IgD-negative memory B cell (primary cell): ENCODE data around the gene LINGO3. TPM values are rescaled to one million over a fixed set of nuclear protein-coding genes. Genes with fewer than 3 reads are reported as not detected.

ENCODE experiments used
- H3K27ac Mint-ChIP-seq, 3 donors: one replicate each; pipeline ENCODE4 v1.8.0; 2020 to 2022; ENCODE audit warnings: mild to moderate bottlenecking in 3 of 3, mixed read lengths in 3 of 3, moderate library complexity in 1 of 3
- H3K27me3 Mint-ChIP-seq: one replicate; pipeline ENCODE4 v1.8.0; 2021; ENCODE audit warnings: mixed read lengths
- H3K36me3 Mint-ChIP-seq: one replicate; pipeline ENCODE4 v1.8.0; 2020; ENCODE audit warnings: mild to moderate bottlenecking, mixed read lengths
- H3K4me1 Mint-ChIP-seq, 3 donors: one replicate each; pipeline ENCODE4 v1.8.0; 2020 to 2022; ENCODE audit warnings: mixed read lengths in 3 of 3, mild to moderate bottlenecking in 1 of 3
- H3K4me3 Mint-ChIP-seq, 4 donors: one replicate each; pipeline ENCODE4 v1.8.0; 2020 to 2022; ENCODE audit warnings: mild to moderate bottlenecking in 4 of 4, mixed read lengths in 4 of 4, moderate library complexity in 3 of 4
- H3K9me3 Mint-ChIP-seq, 3 donors: one replicate each; pipeline ENCODE4 v1.8.0; 2020 to 2021; ENCODE audit warnings: mixed read lengths in 3 of 3, mild to moderate bottlenecking in 1 of 3
- polyA plus RNA-seq: library from polyadenylated mRNA; unstranded; fragments of 300-500 nt; fragmentation: Illumina TruSeq; gene quantifications from one replicate; pipeline ENCODE4 v1.2.3, GENCODE V29; 2021

The LINGO3 gene
- polyA plus RNA-seq, 1 donor from 2014 or later: 14.7 TPM

DNA sequence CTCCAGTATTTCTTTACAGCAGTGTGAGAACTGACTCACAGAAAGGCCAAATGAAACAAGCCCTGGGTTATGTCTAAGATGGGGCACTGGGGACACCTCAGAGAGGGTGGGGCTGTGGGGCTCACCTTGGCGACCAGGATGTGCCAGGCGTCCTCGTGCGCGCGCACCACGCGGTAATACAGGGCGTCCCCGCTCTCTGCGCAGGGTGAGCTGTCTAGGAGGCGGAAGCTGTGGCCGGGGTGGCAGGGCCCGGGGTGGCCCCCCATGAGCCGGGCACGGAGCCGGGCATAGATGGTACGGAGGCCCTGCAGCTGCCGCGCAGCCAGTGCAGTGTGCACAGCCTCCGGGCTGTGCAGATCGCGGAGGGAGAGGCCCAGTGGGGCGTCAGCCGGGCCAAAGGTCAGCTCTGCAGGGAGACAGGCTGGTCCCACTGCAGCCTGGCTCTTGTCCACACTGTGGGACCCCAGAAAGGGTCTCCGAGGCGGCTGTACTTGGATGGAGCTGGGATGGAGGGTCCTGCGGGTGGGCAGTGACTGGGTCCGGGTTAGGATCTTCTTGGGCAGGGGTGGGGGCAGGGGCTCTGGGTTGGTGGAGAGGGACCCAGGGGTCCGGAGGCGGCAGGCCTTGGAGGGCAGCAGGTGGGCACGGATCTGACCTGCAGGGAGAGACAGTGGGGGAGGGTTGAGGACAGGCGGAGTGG lies 29.3 kb downstream of the LINGO3 start:
- Mint-ChIP-seq H3K27me3 (no peaks in the 10 kb centered on the region), H3K27ac (peak overlapping the region in 2 of 3 donors; percentile 73 to 95), H3K36me3 (peaks cover 4% of the 10 kb centered on the region), H3K9me3 (no peaks in the 10 kb centered on the region), H3K4me3 (peak overlapping the region in 1 of 4 donors; percentile 57), H3K4me1 (peaks cover 18 to 25% (median 22%) of the 10 kb centered on the region in 3 donors)

DNA sequence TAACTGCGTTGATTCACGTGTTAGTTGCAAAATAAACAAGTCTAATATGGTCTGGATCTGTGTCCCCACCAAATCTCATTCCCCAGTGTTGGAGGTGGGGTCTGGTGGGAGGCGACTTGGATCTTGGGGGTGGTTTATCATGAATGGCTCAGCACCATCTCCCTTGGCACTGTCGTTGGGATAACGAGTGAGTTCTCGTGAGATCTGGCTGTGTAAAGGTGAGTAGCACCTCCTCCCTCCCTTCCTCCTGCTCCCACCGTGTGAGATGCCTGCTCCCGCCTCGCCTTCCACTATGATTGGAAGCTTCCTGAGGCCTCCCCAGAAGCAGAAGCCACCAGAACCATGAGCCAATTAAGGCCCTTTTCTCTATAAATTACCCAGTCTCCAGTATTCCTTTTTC lies 30.8 kb downstream of the LINGO3 start:
- no peaks in the 10 kb centered on the region for H3K9me3 Mint-ChIP-seq
- peaks cover 22 to 33% (median 23%) of the 10 kb centered on the region in 3 donors for H3K4me1 Mint-ChIP-seq
- H3K27ac Mint-ChIP-seq: peak overlapping the region in 2 of 3 donors; percentile 95
- peak overlapping the region in 3 of 4 donors; percentile 3 to 80 (median 7) for H3K4me3 Mint-ChIP-seq
- peaks cover 7% of the 10 kb centered on the region for H3K36me3 Mint-ChIP-seq
- no peaks in the 10 kb centered on the region for H3K27me3 Mint-ChIP-seq

DNA sequence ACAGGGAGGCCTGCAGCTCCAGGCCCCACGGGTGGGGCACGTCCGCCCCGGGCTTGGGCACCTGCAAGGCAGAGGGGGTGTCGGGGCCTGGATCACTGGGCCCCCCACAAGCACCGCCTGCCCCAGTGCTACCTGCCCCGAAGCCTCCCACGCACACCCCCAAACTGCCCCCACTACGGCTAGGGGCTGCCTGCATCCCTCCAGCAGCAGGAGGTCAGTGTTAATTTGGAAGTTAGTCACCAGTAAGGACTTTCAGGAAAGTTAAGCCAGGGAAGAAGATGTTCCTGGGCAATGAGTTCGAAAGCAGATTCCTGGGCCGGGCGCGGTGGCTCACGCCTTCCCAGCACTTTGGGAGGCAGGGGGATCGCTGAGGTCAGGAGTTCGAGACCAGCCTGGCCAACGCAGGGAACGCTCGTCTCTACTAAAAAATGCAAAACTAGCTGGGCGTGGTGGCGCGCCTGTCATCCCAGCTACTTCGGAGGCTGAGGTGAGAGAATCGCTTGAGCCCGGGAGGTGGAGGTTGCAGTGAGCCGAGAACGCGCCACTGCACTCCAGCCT lies 31.4 kb downstream of the LINGO3 start:
- Mint-ChIP-seq H3K4me1 (peaks cover 23 to 36% (median 25%) of the 10 kb centered on the region in 3 donors), H3K27ac (peak overlapping the region in 2 of 3 donors; percentile 95), H3K36me3 (peaks cover 9% of the 10 kb centered on the region), H3K27me3 (no peaks in the 10 kb centered on the region), H3K9me3 (no peaks in the 10 kb centered on the region), H3K4me3 (peak overlapping the region in 2 of 4 donors; percentile 74 to 80)

DNA sequence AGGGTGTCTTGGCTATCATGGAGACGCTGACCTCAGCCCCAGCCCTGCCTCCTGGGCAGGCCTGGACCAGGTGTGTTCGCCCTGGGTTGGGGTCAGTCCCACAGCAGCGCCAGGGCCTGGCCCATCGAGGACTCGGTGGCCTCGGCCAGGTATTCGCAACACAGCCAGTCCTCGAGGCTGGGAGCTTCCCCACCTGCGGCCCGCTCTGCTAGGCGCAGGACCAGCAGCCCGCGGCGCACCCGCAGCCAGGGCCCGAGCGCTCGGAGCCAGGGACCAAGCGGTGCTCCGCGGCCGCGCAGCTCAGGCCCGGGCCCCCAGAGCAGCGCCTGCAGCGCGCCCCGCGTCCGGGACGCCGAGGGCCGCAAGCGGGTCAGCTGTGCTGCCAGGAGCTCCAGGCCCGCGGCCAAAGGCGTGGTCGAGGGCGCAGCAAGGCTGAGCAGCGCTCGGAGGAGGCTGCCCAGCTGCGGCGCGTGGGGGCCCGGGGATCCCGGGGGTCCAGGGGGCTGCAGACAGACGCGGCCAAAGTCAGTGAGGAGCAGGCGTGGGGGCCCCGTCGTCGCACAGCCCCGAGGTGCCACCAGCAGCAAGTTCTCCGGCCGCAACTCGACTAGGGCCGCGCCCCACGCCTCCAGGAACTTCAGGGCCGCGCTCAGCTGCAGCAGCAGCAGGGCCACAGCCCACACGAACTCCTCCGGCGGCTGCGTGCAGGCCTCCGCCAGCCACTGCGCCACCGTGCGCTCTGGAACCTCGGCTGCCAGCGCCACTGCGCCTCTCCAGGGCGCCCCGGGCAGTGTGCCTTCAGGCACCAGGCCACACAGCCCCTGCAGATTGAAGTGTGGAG lies 32.1 kb downstream of the LINGO3 start:
- H3K4me1 Mint-ChIP-seq: peaks cover 24 to 37% (median 27%) of the 10 kb centered on the region in 3 donors
- no peaks in the 10 kb centered on the region for H3K9me3 Mint-ChIP-seq
- H3K4me3 Mint-ChIP-seq: peak overlapping the region in 1 of 4 donors; percentile 98
- H3K27me3 Mint-ChIP-seq: no peaks in the 10 kb centered on the region
- peaks cover 13% of the 10 kb centered on the region for H3K36me3 Mint-ChIP-seq
- peak overlapping the region in 2 of 3 donors; percentile 93 to 100 for H3K27ac Mint-ChIP-seq

DNA sequence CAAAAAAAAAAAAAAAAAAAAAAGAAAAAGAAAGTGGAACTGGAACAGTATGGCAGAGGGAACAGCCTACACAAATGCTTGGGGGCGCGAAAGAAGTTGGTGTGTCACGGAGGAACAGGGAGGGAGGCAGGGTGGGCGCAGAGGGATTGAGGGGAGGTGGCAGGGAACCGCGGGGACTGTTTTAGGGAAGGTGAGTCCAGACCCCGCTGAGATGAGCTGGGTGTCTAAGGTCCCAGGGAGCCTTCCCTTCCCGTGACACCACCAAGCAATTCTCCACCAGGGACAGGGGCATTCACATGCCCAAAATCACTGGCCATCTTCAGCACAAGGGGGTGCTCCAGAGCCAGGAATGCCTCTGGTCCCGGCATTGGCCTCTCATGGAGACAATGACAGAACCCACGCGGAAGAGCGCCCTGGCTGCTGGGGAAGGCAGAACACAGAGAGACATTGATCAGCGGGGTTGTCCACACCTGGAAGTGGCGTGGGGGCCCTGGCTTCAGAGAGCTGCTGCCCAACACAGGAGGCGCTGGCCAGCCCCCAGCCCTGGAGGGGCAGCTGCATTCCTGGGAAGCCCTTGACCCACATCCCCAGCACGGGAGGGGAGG lies 32.9 kb downstream of the LINGO3 start:
- Mint-ChIP-seq H3K27me3 (no peaks in the 10 kb centered on the region), H3K4me1 (peaks cover 24 to 38% (median 27%) of the 10 kb centered on the region in 3 donors)

DNA sequence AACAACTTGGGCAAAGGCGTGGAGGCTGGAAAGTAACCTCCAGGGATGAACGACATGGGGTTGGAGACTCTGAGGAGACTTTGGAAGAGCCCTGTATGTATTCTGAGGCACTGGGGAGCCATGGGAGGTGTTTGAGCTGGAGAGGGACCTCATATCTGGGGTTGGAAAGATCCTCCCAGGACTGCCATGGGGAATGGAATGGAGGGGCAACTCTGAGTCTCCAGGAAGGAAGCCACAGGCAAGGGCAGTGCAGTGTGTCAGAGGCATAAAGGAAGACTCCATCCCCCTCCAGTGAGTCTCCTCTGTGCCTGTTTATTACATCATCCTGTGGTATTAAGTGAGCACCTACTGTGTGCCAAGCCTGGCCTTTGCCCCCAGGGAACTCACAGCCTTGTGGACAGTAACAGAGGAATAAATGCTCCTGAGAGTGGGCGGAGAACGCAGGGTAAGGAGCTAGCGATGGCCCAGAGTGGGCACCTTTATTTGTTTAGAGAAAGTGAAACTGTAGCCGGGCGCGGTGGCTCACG lies 33.7 kb downstream of the LINGO3 start:
- Mint-ChIP-seq H3K9me3 (no peaks in the 10 kb centered on the region), H3K4me1 (peaks cover 24 to 39% (median 27%) of the 10 kb centered on the region in 3 donors), H3K27ac (peak overlapping the region; percentile 95 to 100 (median 98)), H3K36me3 (peaks cover 14% of the 10 kb centered on the region), H3K27me3 (no peaks in the 10 kb centered on the region), H3K4me3 (peak overlapping the region; percentile 72 to 98 (median 86))

More for the DNA sequence above, 32.9 kb downstream of the LINGO3 start:
- H3K9me3 Mint-ChIP-seq: no peaks in the 10 kb centered on the region
- peak overlapping the region; percentile 71 to 100 (median 93) for H3K27ac Mint-ChIP-seq
- peak overlapping the region in 3 of 4 donors; percentile 82 to 98 (median 83) for H3K4me3 Mint-ChIP-seq
- peaks cover 13% of the 10 kb centered on the region for H3K36me3 Mint-ChIP-seq

DNA sequence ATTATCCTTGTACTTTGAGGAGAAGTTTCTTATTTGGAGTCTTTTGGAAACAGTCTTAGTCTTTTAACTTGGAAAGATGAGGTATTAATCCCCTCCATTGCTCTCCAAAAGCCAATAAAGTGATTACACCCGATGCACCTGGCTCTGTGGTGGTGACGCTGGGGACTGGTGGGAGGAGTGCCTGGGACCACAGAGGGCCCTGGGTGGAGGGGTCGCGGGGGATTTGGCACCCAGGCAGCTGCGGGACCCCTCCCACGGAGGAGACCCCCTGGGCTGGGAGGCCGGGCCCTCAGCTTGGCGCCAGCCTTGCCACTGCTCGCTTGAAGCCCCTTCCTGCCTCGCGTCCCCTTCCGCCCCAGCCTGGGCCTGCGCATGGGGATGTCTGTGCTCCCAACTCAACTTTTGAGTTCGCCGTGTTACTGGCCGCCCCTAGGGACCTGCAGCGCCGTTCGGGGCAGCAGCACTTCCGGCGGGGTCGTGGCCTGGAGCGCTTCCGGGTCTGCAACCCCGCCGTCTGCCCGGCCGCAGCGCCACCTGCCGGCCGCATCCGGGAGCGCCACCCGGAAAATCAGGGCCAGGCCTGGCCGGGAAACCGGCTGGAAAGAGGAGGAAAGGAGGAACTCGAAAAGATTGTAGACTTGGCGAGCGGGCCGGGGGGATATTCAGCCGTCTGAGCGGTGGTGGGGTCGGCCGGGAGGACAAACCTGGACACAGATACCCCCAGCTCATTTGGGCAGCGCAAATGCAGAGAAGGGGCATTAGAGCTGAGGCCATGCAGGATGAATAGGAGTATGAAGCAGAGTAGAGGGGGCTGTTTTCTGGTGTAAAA lies 34.4 kb downstream of the LINGO3 start:
- peaks cover 24 to 39% (median 30%) of the 10 kb centered on the region in 3 donors for H3K4me1 Mint-ChIP-seq
- peaks cover 14% of the 10 kb centered on the region for H3K36me3 Mint-ChIP-seq
- no peaks in the 10 kb centered on the region for H3K27me3 Mint-ChIP-seq
- H3K9me3 Mint-ChIP-seq: no peaks in the 10 kb centered on the region
- peak overlapping the region; percentile 72 to 98 (median 90) for H3K4me3 Mint-ChIP-seq
- peak overlapping the region; percentile 95 to 100 (median 98) for H3K27ac Mint-ChIP-seq

DNA sequence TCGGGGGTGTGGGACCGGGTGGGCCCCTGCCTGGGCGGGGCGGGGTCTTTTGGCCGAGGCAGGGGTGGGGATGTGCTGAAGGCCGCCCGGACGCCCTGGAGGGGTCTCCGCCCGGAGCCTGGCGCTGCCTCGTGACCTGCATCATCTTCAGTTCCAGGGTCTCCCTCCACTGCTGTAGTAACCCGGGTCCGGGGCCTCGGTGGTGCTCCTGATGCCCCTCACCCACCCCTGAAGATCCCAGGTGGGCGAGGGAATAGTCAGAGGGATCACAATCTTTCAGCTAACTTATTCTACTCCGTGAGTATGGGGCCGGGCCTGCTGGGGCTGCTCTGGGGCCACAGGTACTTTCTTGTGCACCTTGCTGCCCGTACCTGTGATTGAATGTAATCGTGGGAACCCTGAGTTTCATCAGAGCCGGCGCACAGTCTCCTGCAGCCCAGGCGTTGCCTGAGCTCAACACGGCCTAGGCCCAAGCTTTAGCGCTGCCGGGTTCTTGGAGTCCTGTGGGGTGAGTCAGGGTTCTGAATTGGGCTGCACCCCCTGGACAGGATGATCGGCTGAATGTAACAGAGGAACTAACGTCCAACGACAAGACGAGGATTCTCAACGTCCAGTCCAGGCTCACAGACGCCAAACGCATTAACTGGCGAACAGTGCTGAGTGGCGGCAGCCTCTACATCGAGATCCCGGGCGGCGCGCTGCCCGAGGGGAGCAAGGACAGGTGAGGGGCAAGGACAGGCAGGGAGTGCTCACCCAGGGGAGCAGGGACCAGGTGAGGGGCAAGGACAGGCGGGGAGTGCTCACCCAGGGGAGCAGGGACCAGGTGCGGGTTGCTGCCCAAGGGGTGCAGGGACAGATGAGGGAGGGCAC lies 36.5 kb downstream of the LINGO3 start:
- H3K27me3 Mint-ChIP-seq: no peaks in the 10 kb centered on the region
- peaks cover 25 to 35% (median 35%) of the 10 kb centered on the region in 3 donors for H3K4me1 Mint-ChIP-seq
- H3K9me3 Mint-ChIP-seq: no peaks in the 10 kb centered on the region
- H3K4me3 Mint-ChIP-seq: peak overlapping the region; percentile 91 to 98 (median 96)
- peaks cover 12% of the 10 kb centered on the region for H3K36me3 Mint-ChIP-seq
- H3K27ac Mint-ChIP-seq: peak overlapping the region; percentile 92 to 100 (median 98)

DNA sequence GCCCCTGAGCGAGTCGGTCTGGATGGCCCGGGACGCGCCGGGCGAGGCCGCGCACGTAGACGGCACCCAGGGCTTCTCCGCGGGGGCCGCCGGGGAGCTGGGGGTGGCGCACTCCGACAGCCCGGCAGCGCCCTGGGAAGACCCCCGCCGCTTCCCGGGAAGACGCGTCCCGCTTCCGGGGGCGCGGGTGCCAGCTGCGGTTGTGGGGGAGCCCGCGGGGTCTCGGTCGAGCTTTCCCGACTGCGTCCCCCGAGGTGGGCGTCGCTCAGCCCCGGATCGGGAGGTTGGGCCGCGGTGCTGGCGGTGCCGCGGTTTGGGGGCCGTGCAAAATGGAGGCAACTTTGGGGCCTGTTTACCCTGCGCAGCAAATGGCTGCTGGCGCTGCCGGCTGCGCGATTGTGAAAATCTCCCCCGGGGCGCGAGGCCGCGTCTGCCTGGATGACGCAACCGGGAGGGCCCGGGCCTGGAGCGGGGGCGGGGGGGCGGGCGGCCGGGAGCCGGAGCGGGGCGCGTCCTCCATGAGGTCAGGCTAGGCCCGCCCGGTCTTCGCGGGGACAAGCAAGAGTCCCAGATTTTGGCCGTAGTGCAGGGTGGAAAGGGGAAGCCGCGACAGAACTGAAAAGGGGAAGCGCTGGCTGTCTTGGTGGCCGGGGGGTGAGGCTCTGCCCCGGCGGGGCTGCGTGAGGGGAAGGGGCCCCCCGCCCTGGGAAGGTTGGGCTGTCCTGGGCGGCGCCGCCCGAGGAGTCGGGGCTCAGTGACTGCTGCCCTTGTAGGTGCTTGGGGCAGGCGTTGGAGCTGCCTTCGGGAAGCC lies 37.3 kb downstream of the LINGO3 start:
- no peaks in the 10 kb centered on the region for H3K27me3 Mint-ChIP-seq
- no peaks in the 10 kb centered on the region for H3K9me3 Mint-ChIP-seq
- H3K4me1 Mint-ChIP-seq: peaks cover 30 to 39% (median 39%) of the 10 kb centered on the region in 3 donors
- H3K4me3 Mint-ChIP-seq: peak overlapping the region; percentile 91 to 99 (median 98)
- H3K36me3 Mint-ChIP-seq: peaks cover 12% of the 10 kb centered on the region
- H3K27ac Mint-ChIP-seq: peak overlapping the region; percentile 93 to 100 (median 98)

DNA sequence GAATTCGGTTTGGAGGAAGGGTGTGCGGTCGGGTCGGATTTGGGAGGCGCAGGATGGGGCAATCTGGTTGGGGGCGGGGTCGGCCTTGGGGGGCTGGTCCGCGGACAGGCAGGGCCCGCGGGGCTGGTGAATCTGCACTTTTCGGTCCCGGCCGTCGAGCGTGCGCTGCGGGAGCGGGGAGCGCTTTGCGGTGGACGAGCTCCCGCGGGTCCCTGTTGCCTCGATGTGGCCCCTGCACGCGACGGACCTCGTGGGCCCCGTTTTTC lies 37.9 kb downstream of the LINGO3 start:
- Mint-ChIP-seq H3K36me3 (peaks cover 12% of the 10 kb centered on the region), H3K27me3 (no peaks in the 10 kb centered on the region), H3K27ac (peak overlapping the region; percentile 93 to 100 (median 98)), H3K4me3 (peak overlapping the region; percentile 91 to 99 (median 98)), H3K9me3 (no peaks in the 10 kb centered on the region), H3K4me1 (peaks cover 29 to 38% (median 37%) of the 10 kb centered on the region in 3 donors)

DNA sequence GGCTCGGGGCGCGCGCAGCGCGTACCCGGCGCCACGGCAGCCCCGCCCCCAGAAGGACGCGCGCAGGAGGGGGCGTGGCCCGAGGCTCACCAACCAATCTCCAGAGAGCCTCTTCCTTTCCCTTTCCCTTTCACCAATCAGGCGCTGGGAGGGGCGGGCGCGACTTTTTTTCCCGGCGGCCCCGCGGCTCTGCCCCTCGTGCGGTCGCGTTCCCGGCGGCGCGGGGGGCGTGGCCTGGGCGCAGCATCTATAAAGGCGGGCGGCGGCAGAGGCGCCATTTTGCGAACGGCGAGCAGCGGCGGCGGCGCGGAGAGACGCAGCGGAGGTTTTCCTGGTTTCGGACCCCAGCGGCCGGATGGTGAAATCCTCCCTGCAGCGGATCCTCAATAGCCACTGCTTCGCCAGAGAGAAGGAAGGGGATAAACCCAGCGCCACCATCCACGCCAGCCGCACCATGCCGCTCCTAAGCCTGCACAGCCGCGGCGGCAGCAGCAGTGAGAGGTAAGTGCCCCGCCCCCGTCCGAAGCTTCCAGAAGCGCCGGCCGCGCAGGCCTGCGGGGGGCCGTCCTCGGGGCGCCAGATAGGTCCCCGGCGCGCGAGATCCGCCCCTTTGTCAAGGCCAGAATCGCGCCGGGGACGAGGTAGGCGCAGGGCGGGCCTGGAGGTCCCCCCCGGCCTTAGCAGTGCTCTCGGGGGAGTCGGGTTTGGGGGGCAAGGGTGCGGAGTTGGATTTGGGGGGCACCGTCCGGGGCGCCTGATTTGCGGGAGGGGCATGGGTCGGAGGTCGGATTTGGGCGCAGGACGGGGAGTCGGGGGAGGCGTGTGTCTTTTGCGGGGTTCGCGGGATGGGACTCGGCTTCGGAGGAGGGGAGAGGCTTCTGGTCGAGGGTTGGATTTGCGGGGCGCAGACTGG lies 38.5 kb downstream of the LINGO3 start:
- Mint-ChIP-seq H3K27me3 (no peaks in the 10 kb centered on the region), H3K4me1 (peaks cover 27 to 37% (median 34%) of the 10 kb centered on the region in 3 donors), H3K36me3 (peaks cover 12% of the 10 kb centered on the region), H3K9me3 (no peaks in the 10 kb centered on the region), H3K27ac (peak overlapping the region; percentile 93 to 100 (median 98)), H3K4me3 (peak overlapping the region; percentile 91 to 99 (median 98))

DNA sequence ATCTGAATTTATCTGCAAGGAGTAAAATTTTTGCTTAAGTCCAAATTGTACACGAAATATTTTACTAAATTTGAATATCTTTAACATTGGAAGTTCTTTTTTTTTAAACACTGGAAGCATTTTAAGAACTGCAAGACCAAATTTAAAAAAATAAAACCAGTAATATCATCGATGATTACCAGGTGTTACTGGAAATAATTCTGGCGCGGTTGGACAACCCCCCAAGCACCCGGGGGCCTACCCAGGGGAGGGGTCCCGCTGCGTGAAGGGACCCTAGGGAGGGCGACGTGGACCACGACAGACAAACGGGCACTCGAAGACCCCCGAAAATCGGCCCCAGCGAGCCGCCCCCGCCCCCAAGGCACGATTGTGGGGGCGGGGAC lies 39.1 kb downstream of the LINGO3 start:
- H3K4me1 Mint-ChIP-seq: peaks cover 22 to 35% (median 32%) of the 10 kb centered on the region in 3 donors
- peak overlapping the region; percentile 91 to 99 (median 98) for H3K4me3 Mint-ChIP-seq

More for the DNA sequence above, 39.1 kb downstream of the LINGO3 start:
- H3K36me3 Mint-ChIP-seq: peaks cover 10% of the 10 kb centered on the region
- H3K27me3 Mint-ChIP-seq: no peaks in the 10 kb centered on the region
- peak overlapping the region; percentile 93 to 100 (median 98) for H3K27ac Mint-ChIP-seq
- no peaks in the 10 kb centered on the region for H3K9me3 Mint-ChIP-seq
